Ovary (tissue), 9 donors: ENCODE data around the gene MSI2. TPM values are rescaled to one million over a fixed set of nuclear protein-coding genes. Genes with fewer than 3 reads are reported as not detected.

Source experiments
- DNase-seq, 5 donors: peaks; one replicate each; pipeline ENCODE4 v3.0.0-alpha.2; 2019 to 2020
- H3K27ac ChIP-seq, 2 donors: fragments of 200-600 bp; one replicate each; pipeline versions ENCODE4 v1.5.1 to v1.8.0; 2019 to 2022
- H3K27me3 ChIP-seq: fragments of 200-600 bp; one replicate; pipeline ENCODE4 v1.8.0; 2022
- H3K36me3 ChIP-seq: fragments of 200-600 bp; sonication (generic); one replicate; pipeline ENCODE4 v1.5.1; 2019
- H3K4me1 ChIP-seq: one replicate; pipeline ENCODE4 v1.8.1; 2013; ENCODE audit warnings: mild to moderate bottlenecking, moderate library complexity; ENCODE audit not compliant: insufficient read depth
- H3K4me3 ChIP-seq: fragments of 200-600 bp; sonication (generic); one replicate; pipeline ENCODE4 v1.5.1; 2017
- H3K9me3 ChIP-seq, 2 donors: fragments of 200-600 bp in 1 of 2; sonication (generic) in 1 of 2; one replicate each; pipeline versions ENCODE4 v1.5.1 to v1.8.1; 2013 to 2019; ENCODE audit warnings: mild to moderate bottlenecking in 1 of 2, moderate library complexity in 1 of 2
- CTCF ChIP-seq, 3 donors: fragments of 450-650 bp in 2 of 3; fragments of 200-600 bp in 1 of 3; IDR thresholded peaks; one replicate each; pipeline versions ENCODE4 v1.5.1 to v1.8.0; 2016 to 2022; ENCODE audit warnings: antibody characterized with exemption in 3 of 3, mild to moderate bottlenecking in 1 of 3
- EP300 ChIP-seq: sonication (generic); formaldehyde crosslinking; IDR thresholded peaks from one replicate; pipeline ENCODE4 v1.6.1; 2017; ENCODE audit warnings: antibody characterized with exemption
- POLR2A ChIP-seq: fragments of 450-650 bp; IDR thresholded peaks from one replicate; pipeline ENCODE4 v1.6.1; 2017; ENCODE audit warnings: antibody characterized with exemption, mild to moderate bottlenecking, moderate library complexity
- WGBS, 3 donors: extraction: QIAGEN DNeasy Blood & Tissue Kit in 1 of 3; methylation state at CpG; one replicate each; pipeline versions ENCODE4 v1.1.5 to v1.1.7; 2013 to 2017; 5-methylcytosine and 5-hydroxymethylcytosine counted together
- intact Hi-C, 4 donors: fragments of 100-400 bp; cut with DNase I; formaldehyde crosslinking; loops; one replicate each; pipeline versions ENCODE4 v1.11.0 to v1.15.1; 2022 to 2023
- polyA plus RNA-seq, 2 donors: library from polyadenylated mRNA; stranded (reverse); fragments of 200-250 nt in 1 of 2; fragments of 350-450 nt in 1 of 2; fragmentation: Illumina TruSeq in 1 of 2; extraction: RNeasy Lipid Tissue Mini Kit (QIAGEN cat#74804) in 1 of 2; gene quantifications; one replicate each; pipeline ENCODE4 v1.2.3, GENCODE V29; 2013 to 2014
- total RNA-seq, 7 donors: library from RNA; depleted of rRNA in 2 of 7; stranded (reverse); fragments of >200 nt in 2 of 7; fragmentation: NEBNext Ultra II Directional in 3 of 7; extraction: Animal tissue kit (Norgen Biotek cat#: 25700) in 3 of 7; gene quantifications; one replicate each; pipeline versions ENCODE4 v1.1.0 to v1.2.4, GENCODE V29; 2016 to 2023
- donor health status: DM: no; HTN: no; CAD: no; lungs with moderate emphysema.
- donor health status: DM: no; HTN: no; CAD: no.
- donor health status: Bipolar disorder and iron deficiency.
- donor health status: DM: yes; HTN: yes; CAD: no.
- donor health status: DM: no; HTN: no; CAD: no.
- donor health status: DM: yes; HTN: yes; CAD: no.

MSI2 gene
- total and polyA plus RNA-seq, 9 donors, result 43.1 to 199 (median 120) TPM

- intact Hi-C loops, result no loop called here
- peaks cover 25% of the 10 kb centered on the region for H3K4me1 ChIP-seq
- peak in 1 of 5 donors; percentile 26 for DNase-seq
- 92 to 99% (median 97%) methylated on average over 5 of the region's 5 CpGs for WGBS, 3 donors
- no peaks in the 10 kb centered on the region for H3K9me3 ChIP-seq
- no peak overlapping the region for H3K4me3 ChIP-seq
- no peaks in the 10 kb centered on the region for H3K27me3 ChIP-seq
- H3K27ac ChIP-seq, result no peak overlapping the region
- H3K36me3 ChIP-seq, result no peaks in the 10 kb centered on the region
- TF ChIP-seq POLR2A, result no peak
- no peak for TF ChIP-seq CTCF (IDR thresholded peaks at IDR 0.05)
These were observed 277.5 kb downstream of the MSI2 start for GRCh38 chr17:57533684-57534305.

- Histone ChIP-seq H3K9me3 (no peaks in the 10 kb centered on the region), H3K4me1 (peaks cover 26% of the 10 kb centered on the region), H3K4me3 (no peak overlapping the region), H3K27me3 (no peaks in the 10 kb centered on the region), H3K36me3 (no peaks in the 10 kb centered on the region), H3K27ac (no peak overlapping the region)
- intact Hi-C loops, result no loop called here
- 75 to 94% (median 83%) methylated on average over 4 of the region's 4 CpGs for WGBS, 3 donors
- TF ChIP-seq POLR2A (no peak), CTCF (IDR thresholded peaks at IDR 0.05) (no peak)
- DNase-seq, result peak in 1 of 5 donors; percentile 42
These were observed 278.5 kb downstream of the MSI2 start for GRCh38 chr17:57534863-57535248.

GRCh38 chr17:57535249-57535966 lies 279.1 kb downstream of the MSI2 start:
- DNase-seq, result peak in 3 of 5 donors; percentile 54 to 66 (median 63)
- WGBS, 3 donors, result 30 to 39% (median 34%) methylated on average over 6 of the region's 6 CpGs
- TF ChIP-seq EP300 (no peak), POLR2A (no peak), CTCF (IDR thresholded peaks at IDR 0.05) (no peak)
- Histone ChIP-seq H3K36me3 (no peaks in the 10 kb centered on the region), H3K9me3 (no peaks in the 10 kb centered on the region), H3K27me3 (no peaks in the 10 kb centered on the region), H3K27ac (no peak overlapping the region), H3K4me3 (no peak overlapping the region), H3K4me1 (peaks cover 26% of the 10 kb centered on the region)
- intact Hi-C loops, result no loop called here

GRCh38 chr17:57536289-57536688 lies 280.0 kb downstream of the MSI2 start:
- WGBS, 3 donors, result 74 to 83% (median 74%) methylated on average over 4 of the region's 4 CpGs
- intact Hi-C loops, result no loop called here
- H3K27me3 ChIP-seq, result no peaks in the 10 kb centered on the region
- H3K36me3 ChIP-seq, result no peaks in the 10 kb centered on the region
- H3K4me1 ChIP-seq, result peaks cover 21% of the 10 kb centered on the region
- no peak overlapping the region for H3K4me3 ChIP-seq
- no peak for TF ChIP-seq EP300
- TF ChIP-seq CTCF (IDR thresholded peaks at IDR 0.05), result no peak
- TF ChIP-seq POLR2A, result no peak
- no peaks in the 10 kb centered on the region for H3K9me3 ChIP-seq
- DNase-seq, result no peak
- H3K27ac ChIP-seq, result no peak overlapping the region
